LNCAP (cell line): Measurements from ENCODE around the gene POU2F2.

Source experiments
- TF ChIP-seq, protein P1 (sequence below): fragments of 450-650 bp; IDR thresholded peaks from 2 replicates; pipeline ENCODE4 v1.5.1; 2017; ENCODE audit warnings: mild to moderate bottlenecking

POU2F2 gene

DNA sequence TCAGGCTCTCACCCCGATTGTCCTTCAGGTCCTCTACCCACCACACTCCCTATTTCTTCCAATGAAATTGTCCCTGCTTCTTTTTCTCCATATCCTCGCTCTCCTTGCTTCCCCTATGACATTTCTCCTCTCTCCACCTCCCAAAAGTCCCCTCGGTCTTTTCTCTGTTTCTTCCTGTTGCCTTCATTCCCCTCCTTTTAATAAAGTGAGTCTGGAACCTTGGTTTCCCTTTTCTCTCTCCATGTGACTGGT is 57.0 kb downstream of the POU2F2 start:
- TF ChIP-seq, protein P1, sequence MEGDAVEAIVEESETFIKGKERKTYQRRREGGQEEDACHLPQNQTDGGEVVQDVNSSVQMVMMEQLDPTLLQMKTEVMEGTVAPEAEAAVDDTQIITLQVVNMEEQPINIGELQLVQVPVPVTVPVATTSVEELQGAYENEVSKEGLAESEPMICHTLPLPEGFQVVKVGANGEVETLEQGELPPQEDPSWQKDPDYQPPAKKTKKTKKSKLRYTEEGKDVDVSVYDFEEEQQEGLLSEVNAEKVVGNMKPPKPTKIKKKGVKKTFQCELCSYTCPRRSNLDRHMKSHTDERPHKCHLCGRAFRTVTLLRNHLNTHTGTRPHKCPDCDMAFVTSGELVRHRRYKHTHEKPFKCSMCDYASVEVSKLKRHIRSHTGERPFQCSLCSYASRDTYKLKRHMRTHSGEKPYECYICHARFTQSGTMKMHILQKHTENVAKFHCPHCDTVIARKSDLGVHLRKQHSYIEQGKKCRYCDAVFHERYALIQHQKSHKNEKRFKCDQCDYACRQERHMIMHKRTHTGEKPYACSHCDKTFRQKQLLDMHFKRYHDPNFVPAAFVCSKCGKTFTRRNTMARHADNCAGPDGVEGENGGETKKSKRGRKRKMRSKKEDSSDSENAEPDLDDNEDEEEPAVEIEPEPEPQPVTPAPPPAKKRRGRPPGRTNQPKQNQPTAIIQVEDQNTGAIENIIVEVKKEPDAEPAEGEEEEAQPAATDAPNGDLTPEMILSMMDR = no peak

DNA sequence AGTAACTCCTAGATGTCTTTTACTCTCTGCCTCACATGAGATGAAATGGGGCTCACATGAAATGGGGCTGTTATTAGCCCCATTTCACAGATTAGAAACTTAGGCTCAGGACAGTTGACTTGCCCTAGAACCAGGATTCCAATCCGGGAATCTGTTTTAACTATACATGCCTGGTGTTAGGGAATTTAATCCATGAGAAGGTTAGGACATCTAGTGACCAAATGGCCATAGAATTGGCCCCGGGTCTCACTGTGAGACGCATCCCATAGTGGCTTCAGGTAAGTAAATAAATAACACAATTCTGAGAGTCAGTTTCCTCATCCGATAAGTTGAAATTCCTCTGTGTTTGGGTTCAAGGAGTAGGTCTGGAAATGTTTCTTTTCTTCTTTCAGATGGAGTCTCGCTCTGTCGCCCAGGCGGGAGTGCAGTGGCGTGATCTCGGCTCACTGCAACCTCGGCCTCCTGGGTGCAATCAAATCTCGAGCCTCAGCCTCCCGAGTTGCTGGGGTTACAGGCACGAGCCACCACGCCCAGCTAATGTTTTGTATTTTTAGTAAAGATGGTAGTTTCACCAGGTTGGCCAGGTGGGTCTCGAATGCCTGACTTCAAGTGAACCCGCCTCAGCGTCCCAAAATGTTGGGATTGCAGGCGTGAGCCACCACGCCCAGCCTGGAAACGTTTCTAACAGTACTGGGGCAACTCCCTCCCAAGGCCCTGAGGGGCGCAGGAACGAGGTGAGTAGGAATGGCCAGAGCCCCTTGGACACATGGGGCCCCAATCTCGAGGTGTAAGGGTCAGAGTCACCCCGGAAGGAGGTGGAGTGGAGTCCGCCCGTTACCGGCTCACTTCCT is 57.5 kb downstream of the POU2F2 start:
- TF ChIP-seq, protein P1 = no peak

DNA sequence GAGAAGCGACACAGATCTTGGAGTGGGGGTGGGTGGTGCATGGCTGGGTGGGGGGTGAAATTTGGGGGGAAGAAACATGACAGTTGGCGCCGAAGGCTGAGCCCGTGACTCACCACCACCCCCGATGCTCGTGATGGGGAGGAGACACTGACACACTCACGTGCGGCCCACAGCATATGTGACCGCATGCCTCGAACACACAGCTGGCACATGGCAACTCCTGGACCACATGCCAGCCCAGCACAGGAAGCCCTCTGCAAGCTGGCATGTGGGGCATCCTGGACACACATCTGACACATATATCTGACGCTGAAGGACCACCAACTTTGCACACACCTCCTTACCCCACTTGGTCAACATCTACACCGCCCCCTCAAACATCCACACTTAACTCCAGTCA is 61.0 kb downstream of the POU2F2 start:
- TF ChIP-seq, protein P1 = no peak

DNA sequence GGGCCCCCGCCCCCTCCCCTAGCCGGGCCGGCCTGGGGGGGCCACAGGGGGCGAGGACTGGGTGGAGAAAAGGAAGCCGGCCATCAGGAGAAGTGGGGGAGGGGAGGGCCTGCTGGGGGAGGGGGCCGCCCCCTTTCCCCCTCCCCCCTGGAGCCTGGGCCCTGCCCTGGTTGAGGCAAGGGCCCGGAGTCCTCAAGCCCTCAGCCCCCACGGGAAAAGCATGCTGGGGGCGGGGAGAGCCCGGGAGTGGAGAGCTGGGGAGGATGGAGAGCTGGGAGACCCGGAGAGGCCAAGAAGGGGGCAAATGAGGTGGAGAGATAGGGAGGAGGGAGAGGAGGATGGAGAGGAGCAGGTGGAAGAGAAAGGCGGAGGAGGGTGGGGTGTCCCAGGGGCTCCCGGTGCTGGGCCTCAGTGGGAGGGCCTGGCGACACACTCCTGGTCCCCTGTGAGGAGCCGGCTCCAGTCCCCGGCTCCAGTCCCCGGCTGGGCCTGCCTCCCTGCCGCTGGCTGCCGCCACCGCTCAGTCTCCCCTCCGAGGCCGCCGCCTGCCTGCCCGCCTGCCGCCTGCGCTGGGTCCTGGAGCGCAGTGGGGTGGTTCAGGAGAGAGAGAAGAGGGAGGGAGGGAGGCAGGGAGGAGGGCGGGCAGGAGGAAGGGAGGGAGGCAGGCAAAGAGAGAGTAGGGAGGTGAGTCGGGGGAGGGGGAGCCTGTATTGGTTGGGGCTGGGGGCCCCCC is 62.5 kb downstream of the POU2F2 start, which contains the start of gene GRIK5:
GRIK5 (minus strand) TSS at position 588 of the 733 bp plus-strand sequence. CDS start 4,436 bp downstream, outside the sequence.
- TF ChIP-seq, protein P1 = no peak

DNA sequence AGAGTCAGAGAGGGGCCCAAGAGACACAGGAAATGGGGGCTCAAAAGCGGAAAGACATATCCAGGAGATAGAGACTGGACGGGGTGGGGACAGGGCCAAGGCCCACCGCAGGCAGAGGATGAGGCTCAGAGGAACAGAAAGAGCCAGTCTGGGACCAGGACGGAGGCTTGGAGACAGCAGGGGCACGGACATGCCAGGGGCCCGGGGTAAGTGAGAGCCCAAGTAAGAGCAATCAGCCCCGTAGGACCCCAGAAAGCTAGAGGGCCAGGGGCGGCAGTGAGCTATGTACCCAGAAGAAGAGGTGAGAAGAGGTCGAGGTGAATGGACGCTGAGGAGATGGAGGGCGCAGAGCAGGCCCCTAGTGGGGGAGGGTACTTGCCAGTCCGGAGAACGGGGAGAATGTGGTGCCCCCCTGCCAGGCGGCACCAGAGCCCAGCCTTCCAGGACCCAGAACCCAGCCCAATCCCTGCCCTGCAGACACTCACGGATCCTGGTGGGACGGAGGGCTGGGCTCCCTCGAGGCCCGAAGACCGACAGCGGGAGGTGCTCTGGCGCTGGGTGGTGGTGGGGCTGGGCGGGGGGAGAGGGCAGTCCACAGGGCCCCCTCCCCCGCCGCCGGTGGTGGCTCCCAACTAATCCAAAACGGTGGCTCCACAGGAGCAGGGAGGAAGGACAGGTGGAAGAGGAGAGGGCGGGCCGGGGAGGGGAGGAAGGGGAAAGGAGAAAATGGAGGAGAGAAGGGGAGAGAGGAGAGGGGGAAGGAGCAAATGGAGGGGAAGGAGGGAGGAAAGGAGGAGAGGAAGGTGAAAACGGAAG is 63.3 kb downstream of the POU2F2 start:
- TF ChIP-seq, protein P1 = no peak

DNA sequence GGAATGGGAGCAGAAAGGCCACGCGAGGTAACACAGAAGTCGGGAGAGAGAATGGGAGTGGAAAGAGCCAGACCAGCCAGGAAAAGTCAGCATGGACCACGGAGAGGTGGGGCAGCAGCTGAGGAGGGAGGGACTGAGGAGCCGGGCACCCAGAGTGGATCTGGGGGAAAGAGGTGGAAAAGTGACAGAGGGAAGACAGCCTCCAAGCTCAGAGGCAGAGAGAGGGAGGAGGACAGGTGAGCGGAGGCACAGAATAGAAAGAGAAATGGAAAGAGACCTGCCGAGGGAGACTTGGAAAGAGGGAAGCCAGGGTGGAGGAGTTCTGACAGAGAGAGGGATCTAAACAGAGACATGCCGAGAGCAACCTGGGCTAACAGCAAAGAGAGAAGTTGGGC is 63.9 kb downstream of the POU2F2 start:
- TF ChIP-seq, protein P1 = no peak

DNA sequence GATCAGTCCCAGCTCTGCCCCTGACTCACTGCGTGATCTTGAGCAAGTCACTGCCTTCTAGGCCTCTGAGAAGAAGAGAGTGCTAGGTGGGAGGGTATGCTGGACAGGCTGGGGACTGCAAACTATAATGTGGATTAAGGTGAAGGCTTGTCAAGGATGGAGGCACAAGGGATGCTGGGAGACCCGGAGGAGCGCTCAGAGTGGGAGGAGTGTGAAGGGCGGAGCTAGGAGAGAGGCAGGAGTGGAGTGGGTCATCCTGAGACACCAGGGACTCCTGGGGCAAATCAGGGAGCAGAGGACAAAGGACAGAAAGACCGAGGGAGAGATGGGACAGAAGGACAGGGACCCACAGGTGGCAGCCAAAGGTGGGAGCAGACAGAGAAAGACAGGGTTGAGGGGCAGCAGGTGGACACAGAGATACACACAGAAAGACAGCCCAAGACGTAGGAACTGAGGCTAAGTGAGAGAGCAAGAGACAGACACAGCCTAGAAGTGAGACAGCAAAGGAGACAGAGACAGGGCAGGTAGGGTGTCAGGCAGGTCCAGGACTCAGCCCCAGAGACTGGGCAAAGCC is 64.8 kb downstream of the POU2F2 start:
- TF ChIP-seq, protein P1 = no peak
